ENCODE measurements around the gene GATD1. TPM values are rescaled to one million over a fixed set of nuclear protein-coding genes. Genes with fewer than 3 reads are reported as not detected.

GATD1 gene
- total and polyA plus RNA-seq, 3 donors from 2014 or later, result 64.3 to 84.2 (median 80.9) TPM

DNA sequence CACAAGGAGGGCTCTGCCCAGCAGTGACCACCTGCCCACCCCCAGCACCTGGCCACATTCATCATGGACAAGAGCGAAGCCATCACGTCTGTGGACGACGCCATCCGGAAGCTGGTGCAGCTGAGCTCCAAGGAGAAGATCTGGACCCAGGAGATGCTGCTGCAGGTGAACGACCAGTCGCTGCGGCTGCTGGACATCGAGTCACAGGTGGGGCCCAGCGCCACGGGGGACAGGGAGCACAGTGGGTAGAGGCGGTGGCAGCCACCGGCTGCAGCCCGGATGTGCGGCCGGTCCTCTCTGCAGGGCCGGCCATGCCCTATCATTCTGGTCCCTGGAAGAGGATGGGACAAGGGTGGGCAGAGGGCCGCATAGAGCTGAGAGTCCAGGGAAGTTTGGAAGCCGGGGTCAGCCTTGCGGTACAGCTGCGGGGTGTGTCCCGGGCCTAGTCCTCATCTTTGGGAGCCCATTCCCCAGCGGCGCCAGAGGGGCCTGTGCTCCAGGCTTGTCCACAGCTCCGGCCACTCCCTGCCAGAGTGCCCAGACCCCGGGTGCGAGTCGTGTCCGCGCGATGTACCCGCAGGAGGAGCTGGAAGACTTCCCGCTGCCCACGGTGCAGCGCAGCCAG lies 57.2 kb downstream of the GATD1 start:
- no peak overlapping the region for H3K27ac ChIP-seq
- H3K9me3 ChIP-seq, result no peaks in the 10 kb centered on the region
- TF ChIP-seq POLR2A (IDR thresholded peaks at IDR 0.05), result no peak
- TF ChIP-seq, protein P1, sequence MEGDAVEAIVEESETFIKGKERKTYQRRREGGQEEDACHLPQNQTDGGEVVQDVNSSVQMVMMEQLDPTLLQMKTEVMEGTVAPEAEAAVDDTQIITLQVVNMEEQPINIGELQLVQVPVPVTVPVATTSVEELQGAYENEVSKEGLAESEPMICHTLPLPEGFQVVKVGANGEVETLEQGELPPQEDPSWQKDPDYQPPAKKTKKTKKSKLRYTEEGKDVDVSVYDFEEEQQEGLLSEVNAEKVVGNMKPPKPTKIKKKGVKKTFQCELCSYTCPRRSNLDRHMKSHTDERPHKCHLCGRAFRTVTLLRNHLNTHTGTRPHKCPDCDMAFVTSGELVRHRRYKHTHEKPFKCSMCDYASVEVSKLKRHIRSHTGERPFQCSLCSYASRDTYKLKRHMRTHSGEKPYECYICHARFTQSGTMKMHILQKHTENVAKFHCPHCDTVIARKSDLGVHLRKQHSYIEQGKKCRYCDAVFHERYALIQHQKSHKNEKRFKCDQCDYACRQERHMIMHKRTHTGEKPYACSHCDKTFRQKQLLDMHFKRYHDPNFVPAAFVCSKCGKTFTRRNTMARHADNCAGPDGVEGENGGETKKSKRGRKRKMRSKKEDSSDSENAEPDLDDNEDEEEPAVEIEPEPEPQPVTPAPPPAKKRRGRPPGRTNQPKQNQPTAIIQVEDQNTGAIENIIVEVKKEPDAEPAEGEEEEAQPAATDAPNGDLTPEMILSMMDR (IDR thresholded peaks at IDR 0.05), result no peak
- no peaks in the 10 kb centered on the region for H3K27me3 ChIP-seq
- intact Hi-C loops (cut with DNase I; ENCODE audit: low total_unique reads), result loop anchor here (10.0 kb wide), 1 partner anchor 165 kb away; no protein-coding TSS in a partner anchor
- H3K36me3 ChIP-seq (ENCODE audit: low read depth, missing control alignments), result no peaks in the 10 kb centered on the region
- peak overlapping the region in 1 of 2 donors; percentile 25 for H3K4me3 ChIP-seq
- 38 to 55% methylated on average over 10 to 33 of the region's 35 CpGs for WGBS, 2 donors
- DNase-seq, result no peak
- H3K4me1 ChIP-seq, result peaks cover 9% of the 10 kb centered on the region

- Histone ChIP-seq H3K9me3 (no peaks in the 10 kb centered on the region), H3K4me3 (no peak overlapping the region), H3K36me3 (ENCODE audit: low read depth, missing control alignments) (no peaks in the 10 kb centered on the region), H3K27ac (no peak overlapping the region), H3K4me1 (peaks cover 9% of the 10 kb centered on the region), H3K27me3 (no peaks in the 10 kb centered on the region)
- TF ChIP-seq, protein P1 (IDR thresholded peaks at IDR 0.05), result no peak
- no peak for TF ChIP-seq POLR2A (IDR thresholded peaks at IDR 0.05)
- 77 to 84% methylated on average over 31 to 34 of the region's 34 CpGs for WGBS, 2 donors
- DNase-seq, result no peak
- intact Hi-C loops (cut with DNase I; ENCODE audit: low total_unique reads), result loop anchor here (10.0 kb wide), 1 partner anchor 165 kb away; no protein-coding TSS in a partner anchor
Measured at GRCh38 chr11:719214-720016, 57.9 kb downstream of the GATD1 start.

Small RNA genes lying within 50 kb of the gene (small RNA-seq; reads per million reads assigned to genes)
- 0 reads per million in 2 donors for gene SNORA52

Other genes starting within 250 kb of the GATD1 start
- gene HRAS, start 241.9 kb downstream of the GATD1 start, total RNA-seq, result 10 to 100 TPM; 35.1 to 49.7 TPM
- 31.4 TPM for gene HRAS, start 241.9 kb downstream of the GATD1 start, polyA plus RNA-seq (ENCODE audit: insufficient read depth, low read depth, low replicate concordance)
- gene LRRC56, start 240.0 kb downstream of the GATD1 start, total RNA-seq, result 10 to 100 TPM; 11.6 to 22.2 TPM
- gene LRRC56, start 240.0 kb downstream of the GATD1 start, polyA plus RNA-seq (ENCODE audit: insufficient read depth, low read depth, low replicate concordance), result 23.5 TPM
- gene LMNTD2, start 216.7 kb downstream of the GATD1 start, total RNA-seq, result 10 to 100 TPM; 29.2 to 59.9 TPM
- gene LMNTD2, start 216.7 kb downstream of the GATD1 start, polyA plus RNA-seq (ENCODE audit: insufficient read depth, low read depth, low replicate concordance), result 26.1 TPM
- 10 to 100 TPM; 22.0 to 35.7 TPM for gene RASSF7, start 216.5 kb downstream of the GATD1 start, total RNA-seq
- gene RASSF7, start 216.5 kb downstream of the GATD1 start, polyA plus RNA-seq (ENCODE audit: insufficient read depth, low read depth, low replicate concordance), result 13.2 TPM
- 10 to 100 TPM; 62.9 to 74.4 TPM for gene PHRF1, start 201.0 kb downstream of the GATD1 start, total RNA-seq
- gene PHRF1, start 201.0 kb downstream of the GATD1 start, polyA plus RNA-seq (ENCODE audit: insufficient read depth, low read depth, low replicate concordance), result 30.2 TPM
- gene IRF7, start 161.5 kb downstream of the GATD1 start, total RNA-seq, result 10 to 100 TPM; 13.0 to 30.1 TPM
- gene IRF7, start 161.5 kb downstream of the GATD1 start, polyA plus RNA-seq (ENCODE audit: insufficient read depth, low read depth, low replicate concordance), result 9.9 TPM
- gene CDHR5, start 152.5 kb downstream of the GATD1 start, total RNA-seq, result under 1 TPM; 0.12 to 0.63 TPM
- gene CDHR5, start 152.5 kb downstream of the GATD1 start, polyA plus RNA-seq (ENCODE audit: insufficient read depth, low read depth, low replicate concordance), result 2.3 TPM
- gene SCT, start 150.3 kb downstream of the GATD1 start, total RNA-seq, result 1 to 10 TPM; 3.4 to 9.3 TPM
- gene SCT, start 150.3 kb downstream of the GATD1 start, polyA plus RNA-seq (ENCODE audit: insufficient read depth, low read depth, low replicate concordance), result 1.5 TPM
- 1 to 10 TPM; 2.0 to 3.3 TPM for gene DRD4, start 140.2 kb downstream of the GATD1 start, total RNA-seq
- 1.5 TPM for gene DRD4, start 140.2 kb downstream of the GATD1 start, polyA plus RNA-seq (ENCODE audit: insufficient read depth, low read depth, low replicate concordance)
- 100 to 1,000 TPM in 1 of 2 donors, 10 to 100 TPM in 1; 82.5 to 116 TPM for gene DEAF1, start 82.3 kb downstream of the GATD1 start, total RNA-seq
- 47.9 TPM for gene DEAF1, start 82.3 kb downstream of the GATD1 start, polyA plus RNA-seq (ENCODE audit: insufficient read depth, low read depth, low replicate concordance)
- 10 to 100 TPM; 72.8 to 74.5 TPM for gene TMEM80, start 81.7 kb downstream of the GATD1 start, total RNA-seq
- 38.9 TPM for gene TMEM80, start 81.7 kb downstream of the GATD1 start, polyA plus RNA-seq (ENCODE audit: insufficient read depth, low read depth, low replicate concordance)
- gene EPS8L2, start 71.3 kb downstream of the GATD1 start, total RNA-seq, result 10 to 100 TPM; 27.3 to 29.1 TPM
- gene EPS8L2, start 71.3 kb downstream of the GATD1 start, polyA plus RNA-seq (ENCODE audit: insufficient read depth, low read depth, low replicate concordance), result 14.3 TPM
- 10 to 100 TPM; 84.8 to 88.1 TPM for gene TALDO1, start 30.0 kb downstream of the GATD1 start, total RNA-seq
- gene TALDO1, start 30.0 kb downstream of the GATD1 start, polyA plus RNA-seq (ENCODE audit: insufficient read depth, low read depth, low replicate concordance), result 86.6 TPM
- gene CEND1, start 12.6 kb upstream of the GATD1 start, total RNA-seq, result 1 to 10 TPM; 1.0 to 2.1 TPM
- gene CEND1, start 12.6 kb upstream of the GATD1 start, polyA plus RNA-seq (ENCODE audit: insufficient read depth, low read depth, low replicate concordance), result 0.50 TPM
- 10 to 100 TPM; 39.7 to 42.4 TPM for gene SLC25A22, start 20.8 kb upstream of the GATD1 start, total RNA-seq
- gene SLC25A22, start 20.8 kb upstream of the GATD1 start, polyA plus RNA-seq (ENCODE audit: insufficient read depth, low read depth, low replicate concordance), result 25.1 TPM
- 10 to 100 TPM; 50.7 to 59.3 TPM for gene PIDD1, start 27.7 kb upstream of the GATD1 start, total RNA-seq
- 17.6 TPM for gene PIDD1, start 27.7 kb upstream of the GATD1 start, polyA plus RNA-seq (ENCODE audit: insufficient read depth, low read depth, low replicate concordance)
- gene RPLP2, start 32.5 kb upstream of the GATD1 start, total RNA-seq, result 100 to 1,000 TPM; 193 to 864 TPM
- gene RPLP2, start 32.5 kb upstream of the GATD1 start, polyA plus RNA-seq (ENCODE audit: insufficient read depth, low read depth, low replicate concordance), result 943 TPM
- gene PNPLA2, start 41.4 kb upstream of the GATD1 start, total RNA-seq, result 100 to 1,000 TPM in 1 of 2 donors, 10 to 100 TPM in 1; 96.7 to 108 TPM
- 86.7 TPM for gene PNPLA2, start 41.4 kb upstream of the GATD1 start, polyA plus RNA-seq (ENCODE audit: insufficient read depth, low read depth, low replicate concordance)
- gene CRACR2B, start 50.4 kb upstream of the GATD1 start, total RNA-seq, result 1 to 10 TPM; 6.5 to 7.4 TPM
- gene CRACR2B, start 50.4 kb upstream of the GATD1 start, polyA plus RNA-seq (ENCODE audit: insufficient read depth, low read depth, low replicate concordance), result 4.9 TPM
- 100 to 1,000 TPM; 108 to 195 TPM for gene CD151, start 55.5 kb upstream of the GATD1 start, total RNA-seq
- gene CD151, start 55.5 kb upstream of the GATD1 start, polyA plus RNA-seq (ENCODE audit: insufficient read depth, low read depth, low replicate concordance), result 201 TPM
- 10 to 100 TPM; 32.9 to 48.4 TPM for gene POLR2L, start 65.0 kb upstream of the GATD1 start, total RNA-seq
- 97.3 TPM for gene POLR2L, start 65.0 kb upstream of the GATD1 start, polyA plus RNA-seq (ENCODE audit: insufficient read depth, low read depth, low replicate concordance)
- 10 to 100 TPM; 49.1 to 87.0 TPM for gene TSPAN4, start 65.4 kb upstream of the GATD1 start, total RNA-seq
- gene TSPAN4, start 65.4 kb upstream of the GATD1 start, polyA plus RNA-seq (ENCODE audit: insufficient read depth, low read depth, low replicate concordance), result 47.2 TPM
- 100 to 1,000 TPM; 146 to 176 TPM for gene CHID1, start 133.3 kb upstream of the GATD1 start, total RNA-seq
- gene CHID1, start 133.3 kb upstream of the GATD1 start, polyA plus RNA-seq (ENCODE audit: insufficient read depth, low read depth, low replicate concordance), result 134 TPM
- 10 to 100 TPM; 82.0 to 95.0 TPM for gene AP2A2, start 148.4 kb upstream of the GATD1 start, total RNA-seq
- gene AP2A2, start 148.4 kb upstream of the GATD1 start, polyA plus RNA-seq (ENCODE audit: insufficient read depth, low read depth, low replicate concordance), result 106 TPM

Measured in testis (tissue), 3 donors.